A549 (cell line): ENCODE data around the gene SCTR.

Experiments used
- BCL3 ChIP-seq: fragments of >200 bp; sonication (Bioruptor Twin); formaldehyde crosslinking; IDR thresholded peaks from 3 replicates; pipeline ENCODE4 v1.6.1; 2016
- CBX2 ChIP-seq: fragments of 200-600 bp; sonication (generic); IDR thresholded peaks from 2 replicates; pipeline ENCODE4 v1.6.1; 2016; ENCODE audit warnings: low read depth, mild to moderate bottlenecking, borderline replicate concordance
- CTCF ChIP-seq: fragments of >200 bp; sonication (Bioruptor Twin); formaldehyde crosslinking; IDR thresholded peaks from 3 replicates; pipeline ENCODE4 v1.5.1; 2016
- EHMT2 ChIP-seq: fragments of 200-600 bp; sonication (generic); IDR thresholded peaks from 2 replicates; pipeline ENCODE4 v1.6.1; 2016; ENCODE audit warnings: antibody characterized with exemption, low read depth, mild to moderate bottlenecking, moderate library complexity
- HDAC2 ChIP-seq: fragments of 200-600 bp; sonication (generic); IDR thresholded peaks from 2 replicates; pipeline ENCODE4 v1.6.1; 2016
- MAFK ChIP-seq: fragments of 450-650 bp; IDR thresholded peaks from 2 replicates; pipeline ENCODE4 v1.6.1; 2014; ENCODE audit not compliant: partially characterized antibody
- POLR2A ChIP-seq: IDR thresholded peaks from 2 replicates; pipeline ENCODE4 v1.6.1; 2012; ENCODE audit warnings: mild to moderate bottlenecking, low read length
- REST ChIP-seq: fragments of 200-600 bp; sonication (generic); IDR thresholded peaks from 2 replicates; pipeline ENCODE4 v1.6.1; 2016; ENCODE audit warnings: antibody characterized with exemption, mild to moderate bottlenecking, moderate library complexity
- RNF2 ChIP-seq: fragments of 200-600 bp; sonication (generic); IDR thresholded peaks from 2 replicates; pipeline ENCODE4 v1.6.1; 2016; ENCODE audit warnings: low read depth, mild to moderate bottlenecking, antibody characterized with exemption, moderate library complexity, borderline replicate concordance

GRCh38 chr2:119438128-119438656 is 86.1 kb downstream of the SCTR start:
- TF ChIP-seq RNF2 (no peak), EHMT2 (no peak), CTCF (no peak), REST (no peak), BCL3 (no peak), MAFK (no peak), CBX2 (no peak), POLR2A (no peak), HDAC2 (no peak)
